Measurements from ENCODE around the gene CDK11A.
"Not testable (repeated sequence)": the region's sequence is repeated elsewhere in the genome, so short reads cannot be mapped to it uniquely, and the experiment has no call there.

Gene CDK11A

DNA sequence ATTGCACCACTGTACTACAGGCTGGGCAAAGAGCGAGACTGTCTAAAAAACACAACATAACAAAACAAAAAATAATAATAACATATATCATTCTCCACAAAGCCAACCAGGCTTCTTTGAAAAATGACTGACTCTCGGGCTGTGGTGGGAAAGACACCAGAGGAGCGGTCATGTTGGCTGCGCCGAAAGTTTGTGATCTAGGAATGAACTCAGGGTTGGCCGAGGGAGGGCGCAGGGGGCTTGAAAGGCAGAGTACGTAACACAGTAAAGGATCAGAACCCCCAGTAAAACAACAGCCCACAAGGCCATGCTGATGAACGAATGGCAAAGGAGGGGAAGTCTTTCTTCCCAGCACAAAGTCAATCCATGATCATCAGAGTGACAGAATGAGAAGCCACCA is 36.3 kb downstream of the CDK11A start:
- no peak for DNase-seq (ENCODE audit: extremely low read depth in 1 of 2, low read depth in 1 of 2)

DNA sequence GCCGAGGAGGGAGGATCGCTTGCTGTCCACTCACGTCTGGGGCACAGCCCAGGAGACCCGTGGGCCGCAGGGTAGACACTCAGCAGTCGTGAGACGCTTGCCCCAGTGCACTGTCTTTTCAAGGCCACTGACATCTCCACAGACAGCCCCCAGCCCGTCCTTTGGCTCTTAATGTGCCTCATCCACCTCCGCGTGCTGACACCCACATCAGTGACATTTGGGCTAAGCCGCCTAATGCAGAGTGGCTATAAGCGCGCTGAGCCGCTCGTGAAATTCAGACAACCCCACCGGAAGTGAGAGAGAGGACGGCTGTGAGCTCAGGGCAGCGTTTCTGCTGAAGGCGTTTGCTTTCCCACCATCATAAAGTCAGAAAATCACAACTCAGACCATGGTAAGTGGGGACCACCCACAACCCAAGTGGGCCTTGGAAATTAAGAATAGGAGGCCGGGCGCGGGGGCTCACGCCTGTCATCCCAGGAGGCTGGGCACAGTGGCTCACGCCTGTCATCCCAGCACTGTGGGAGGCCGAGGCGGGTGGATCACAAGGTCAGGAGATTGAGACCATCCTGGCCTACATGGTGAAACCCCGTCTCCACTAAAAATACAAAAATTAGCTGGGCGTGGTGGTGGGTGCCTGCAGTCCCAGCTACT is 40.0 kb downstream of the CDK11A start:
- no peak for DNase-seq (ENCODE audit: extremely low read depth in 1 of 2, low read depth in 1 of 2)

DNA sequence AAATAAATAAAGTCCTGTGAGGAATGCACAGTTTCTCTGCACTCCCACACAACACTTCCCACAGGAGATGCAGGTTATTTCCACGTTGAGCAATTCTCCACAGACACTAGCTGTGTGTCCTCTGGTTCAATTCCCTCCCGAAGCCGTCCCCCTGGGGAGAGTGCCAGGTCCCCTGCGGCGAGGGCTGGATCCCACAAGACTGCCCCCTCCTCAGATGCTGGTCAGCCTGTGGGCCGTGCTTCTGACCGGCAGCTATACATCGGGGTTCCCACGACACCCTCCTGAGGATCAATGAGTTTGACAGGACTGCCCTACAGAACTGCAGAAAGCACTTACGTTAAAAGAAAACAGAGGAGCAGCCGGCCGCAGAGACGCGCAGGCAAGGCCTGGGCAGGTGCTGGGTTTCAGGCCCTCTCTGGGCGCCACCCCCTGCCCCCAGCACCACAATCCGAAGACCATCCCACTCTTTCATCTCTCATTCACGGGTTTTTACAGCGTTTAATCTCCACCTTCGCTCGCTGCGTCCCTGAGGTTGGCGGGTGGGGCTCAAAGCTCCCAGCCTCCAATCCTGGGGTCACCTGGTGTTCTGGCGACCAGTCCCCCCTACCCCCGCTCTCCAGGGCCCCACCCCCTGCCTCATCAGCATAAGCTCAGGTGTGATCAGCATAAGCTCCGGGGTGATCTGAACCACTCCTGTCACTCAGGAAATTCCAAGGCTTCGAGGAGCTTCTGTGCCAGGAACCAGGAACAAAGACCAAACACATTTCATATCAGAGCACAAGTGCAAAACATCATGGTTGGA is 40.9 kb downstream of the CDK11A start:
- DNase-seq (ENCODE audit: extremely low read depth in 1 of 2, low read depth in 1 of 2): no peak

DNA sequence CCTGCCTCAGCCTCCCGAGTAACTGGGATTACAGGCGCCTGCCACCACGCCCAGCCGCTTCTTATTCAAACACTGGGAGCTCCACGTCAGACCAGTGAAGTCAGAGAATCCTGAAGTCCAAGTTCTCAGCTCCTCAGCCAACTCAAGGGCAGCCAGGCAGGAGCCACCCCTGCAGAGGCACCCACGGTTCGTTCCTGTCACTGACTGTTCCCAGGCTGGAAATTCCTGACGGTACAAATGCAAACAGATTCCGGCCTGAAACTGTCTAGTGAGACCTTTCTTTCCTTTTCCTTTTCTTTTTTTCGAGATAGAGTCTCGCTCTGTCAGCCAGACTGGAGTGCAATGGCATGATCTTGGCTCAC is 43.3 kb downstream of the CDK11A start:
- DNase-seq (ENCODE audit: extremely low read depth in 1 of 2, low read depth in 1 of 2): no peak

DNA sequence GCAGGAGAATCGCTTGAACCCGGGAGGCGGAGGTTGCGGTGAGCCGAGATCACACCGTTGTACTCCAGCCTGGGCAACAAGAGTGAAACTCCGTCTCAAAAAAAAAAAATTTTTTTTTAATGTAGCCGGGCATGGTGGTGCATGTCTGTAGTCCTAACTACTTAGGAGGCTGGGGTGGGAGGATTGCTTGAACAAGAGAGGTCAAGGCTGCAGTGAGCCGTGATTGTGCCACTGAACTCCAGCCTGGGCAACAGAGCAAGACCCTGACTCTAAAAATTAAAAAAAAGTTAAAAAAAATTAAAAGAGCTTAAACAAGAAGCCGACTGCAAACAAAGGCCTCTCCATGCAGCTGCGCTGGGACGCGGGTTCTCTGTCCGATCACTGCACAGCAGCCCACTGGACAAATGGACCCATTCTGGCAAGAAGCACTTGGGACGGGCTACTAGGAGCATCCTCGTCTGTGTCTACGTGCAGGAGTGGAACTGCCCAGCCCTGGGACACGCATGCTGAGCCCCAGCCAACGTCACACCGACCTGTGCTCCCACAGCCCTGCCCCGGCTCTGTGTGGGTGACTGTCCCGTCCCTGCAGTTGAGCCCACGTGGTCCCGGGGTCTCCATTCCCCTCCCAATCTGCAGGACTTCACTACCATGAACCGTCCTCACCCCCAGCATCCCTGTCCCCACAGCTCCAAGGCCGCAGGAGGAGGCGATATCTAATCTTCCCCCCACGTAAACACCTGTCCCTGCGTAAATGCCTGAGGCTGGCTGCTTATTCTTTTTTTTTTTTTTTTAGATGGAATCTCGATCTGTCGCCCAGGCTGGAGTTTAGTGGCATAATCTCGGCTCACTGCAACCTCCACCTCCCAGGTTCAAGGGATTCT is 43.9 kb downstream of the CDK11A start:
- DNase-seq (ENCODE audit: extremely low read depth in 1 of 2, low read depth in 1 of 2): no peak

DNA sequence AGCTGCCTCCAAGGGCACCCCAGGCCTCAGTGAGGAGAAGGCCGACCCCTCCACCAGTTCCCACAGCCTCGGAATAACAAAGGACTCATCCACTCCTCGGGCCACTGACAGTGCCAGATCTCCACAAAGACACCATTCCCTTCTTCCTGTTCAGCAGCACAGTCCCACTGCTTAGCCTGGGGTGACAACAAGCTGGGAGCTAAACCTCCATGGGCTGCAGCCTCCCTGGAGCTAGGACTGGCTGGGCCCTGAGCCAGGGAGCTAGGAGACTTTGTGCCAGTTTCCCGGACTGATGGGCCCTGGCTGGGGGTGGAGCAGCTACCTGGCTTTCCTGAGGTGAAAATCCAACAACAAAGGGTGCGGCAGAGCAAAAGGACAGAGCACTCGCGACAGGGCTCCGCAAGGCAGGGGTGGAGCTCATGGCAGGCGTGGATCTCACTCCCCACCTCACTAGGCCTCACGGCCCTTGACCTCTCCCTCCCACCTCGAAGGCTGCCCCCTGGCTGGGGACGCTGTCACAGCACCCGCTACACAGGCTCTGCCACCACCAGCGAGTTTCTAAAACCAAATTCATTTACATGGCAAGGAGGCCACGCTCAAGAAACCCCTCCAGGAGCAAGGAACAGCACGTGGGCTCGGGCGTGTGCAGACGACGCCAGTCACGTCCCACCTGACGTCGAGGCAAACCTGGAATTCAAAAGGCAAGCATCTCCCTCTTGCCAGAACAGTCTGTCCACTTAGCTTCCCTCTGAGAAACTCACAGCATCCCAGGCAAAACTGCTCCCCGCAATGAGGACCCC is 45.4 kb downstream of the CDK11A start:
- DNase-seq (ENCODE audit: extremely low read depth in 1 of 2, low read depth in 1 of 2): peak in 1 of 2 donors; percentile 59

DNA sequence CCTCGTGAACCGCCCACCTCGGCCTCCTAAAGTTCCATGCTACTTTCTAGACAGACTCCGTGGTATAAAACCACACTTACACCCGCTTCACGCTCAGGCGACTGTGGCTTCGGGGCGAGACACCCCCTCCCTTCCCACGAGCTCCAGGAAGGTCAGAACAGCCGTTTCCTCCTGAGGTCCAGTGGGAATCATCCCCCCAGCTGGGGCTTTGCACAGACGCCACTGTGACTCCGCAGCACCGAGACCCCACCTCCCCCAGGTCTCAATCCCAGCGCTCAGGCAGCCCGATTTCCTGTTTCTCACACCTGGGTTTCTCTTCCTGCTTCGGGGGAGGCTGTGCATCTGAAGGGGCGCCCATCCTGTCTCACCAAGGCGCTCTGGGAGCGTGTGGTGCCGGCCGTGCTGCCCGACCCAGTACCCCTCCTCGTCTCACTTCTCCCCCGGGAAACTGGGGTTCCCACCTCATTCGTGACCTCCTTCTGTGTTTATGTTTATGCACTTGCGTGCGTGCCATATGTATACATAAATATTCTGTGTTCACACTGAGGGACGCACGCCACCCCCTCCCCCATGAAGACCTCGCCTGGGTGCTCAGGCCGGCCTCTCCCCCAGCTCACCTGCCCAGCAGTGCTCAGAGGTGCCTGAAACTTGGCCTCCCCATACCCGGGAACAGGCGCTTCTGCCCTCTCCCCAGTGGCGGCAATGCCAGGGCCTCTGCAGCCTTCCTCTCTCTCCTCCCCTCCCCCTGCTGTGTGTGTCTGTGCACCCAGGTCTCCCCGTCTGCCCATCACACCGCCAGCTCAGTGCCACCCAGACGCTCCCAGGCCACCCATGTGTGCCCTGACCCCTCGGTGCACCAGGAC is 46.2 kb downstream of the CDK11A start:
- peak; percentile 27 to 52 for DNase-seq (ENCODE audit: extremely low read depth in 1 of 2, low read depth in 1 of 2)

DNA sequence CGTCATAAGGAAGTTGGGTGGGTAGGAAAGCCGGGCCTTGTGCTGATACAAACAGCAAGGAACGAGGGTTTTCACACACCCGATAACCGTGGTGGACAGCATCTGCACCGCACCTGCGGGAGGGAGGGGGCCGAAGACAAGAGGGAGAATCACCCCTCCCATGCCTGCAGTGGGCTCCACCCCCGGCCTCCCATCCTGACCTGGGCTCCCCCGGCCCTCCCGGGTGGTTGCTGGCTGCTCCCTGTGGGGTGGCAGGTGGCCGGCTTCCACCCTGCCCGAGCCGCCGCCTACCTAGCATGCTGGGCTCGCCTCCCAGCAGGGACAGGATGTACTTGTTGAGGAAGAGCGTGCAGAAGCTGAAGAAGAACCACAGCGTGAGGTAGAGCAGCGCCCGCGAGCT is 48.1 kb downstream of the CDK11A start:
- DNase-seq (ENCODE audit: extremely low read depth in 1 of 2, low read depth in 1 of 2): not testable (repeated sequence)

DNA sequence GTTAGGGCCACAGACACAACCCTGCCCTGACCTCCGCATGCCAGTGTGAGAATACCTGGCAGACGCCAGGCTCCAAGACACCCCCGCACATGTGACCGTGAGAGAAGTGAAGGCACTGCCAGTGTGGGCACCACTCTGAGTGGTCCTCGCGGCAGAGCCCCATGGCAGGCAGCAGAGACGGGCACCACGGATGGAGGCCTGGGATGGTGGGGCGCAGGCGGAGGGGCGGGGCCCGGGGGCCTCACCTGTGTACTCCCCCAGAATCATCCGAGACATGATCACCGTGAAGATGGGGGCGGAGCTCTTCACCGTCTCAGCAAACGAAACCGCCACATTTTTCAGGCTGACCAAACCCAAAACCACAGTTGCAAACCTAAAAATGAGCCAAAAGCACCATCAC is 48.9 kb downstream of the CDK11A start:
- DNase-seq (ENCODE audit: extremely low read depth in 1 of 2, low read depth in 1 of 2): not testable (repeated sequence)

DNA sequence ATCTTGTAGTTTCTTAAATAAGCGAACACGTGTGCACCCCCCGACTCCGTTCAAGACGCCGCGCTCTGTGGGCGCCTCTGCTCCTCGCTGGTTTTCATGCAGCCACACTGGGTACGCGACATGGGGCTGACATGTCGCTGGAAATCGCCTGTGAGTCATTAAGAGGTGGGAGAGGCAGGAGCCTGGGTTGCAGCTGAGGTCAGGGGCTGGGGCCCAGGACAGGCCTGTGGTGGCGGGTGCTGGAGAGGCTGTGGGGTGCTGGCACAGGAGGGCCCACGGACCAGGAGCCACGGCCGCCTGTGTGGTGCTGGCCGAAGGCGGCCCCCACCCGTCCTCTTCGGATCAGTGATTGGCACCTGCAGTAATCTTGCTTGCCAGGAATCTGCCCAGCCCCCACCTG is 49.4 kb downstream of the CDK11A start:
- peak in 1 of 2 donors; percentile 29 for DNase-seq (ENCODE audit: extremely low read depth in 1 of 2, low read depth in 1 of 2)

DNA sequence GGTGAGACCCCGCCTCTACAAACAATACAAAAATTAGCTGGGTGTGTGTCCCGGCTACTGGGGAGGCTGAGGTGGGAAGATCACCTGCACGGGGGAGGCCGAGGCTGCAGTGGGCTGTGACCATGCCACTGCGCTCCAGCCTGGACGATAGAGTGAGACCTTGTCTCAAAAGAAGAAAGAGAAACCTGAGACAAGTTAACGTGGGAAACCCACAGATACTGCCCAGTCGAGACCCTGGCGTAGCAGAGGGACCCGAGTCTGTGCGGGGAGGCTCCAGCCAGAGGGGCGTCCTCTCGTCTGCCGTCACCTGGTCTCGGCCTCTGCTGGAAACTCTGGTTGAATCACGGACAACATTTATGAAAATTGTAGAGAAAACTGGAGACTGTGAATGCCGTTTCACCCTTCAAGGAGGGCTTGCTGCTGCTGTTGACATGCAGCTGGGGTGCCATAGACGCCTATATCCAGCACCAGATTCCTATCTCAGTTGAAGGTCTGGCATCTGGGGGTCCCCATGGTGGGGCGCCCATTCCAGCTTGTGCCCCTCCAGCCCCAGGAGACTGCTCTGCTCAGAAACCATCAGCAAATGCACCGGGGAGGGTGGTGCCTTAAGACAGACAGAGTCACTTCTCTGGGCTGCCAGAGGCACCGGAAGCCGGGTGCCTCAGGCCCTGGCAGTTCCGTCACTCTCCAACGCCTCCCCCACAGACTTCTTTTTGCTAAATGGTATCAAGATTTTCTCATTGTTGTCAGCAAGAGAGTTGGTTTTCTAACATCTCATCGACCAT is 51.8 kb downstream of the CDK11A start:
- DNase-seq (ENCODE audit: extremely low read depth in 1 of 2, low read depth in 1 of 2): no peak

DNA sequence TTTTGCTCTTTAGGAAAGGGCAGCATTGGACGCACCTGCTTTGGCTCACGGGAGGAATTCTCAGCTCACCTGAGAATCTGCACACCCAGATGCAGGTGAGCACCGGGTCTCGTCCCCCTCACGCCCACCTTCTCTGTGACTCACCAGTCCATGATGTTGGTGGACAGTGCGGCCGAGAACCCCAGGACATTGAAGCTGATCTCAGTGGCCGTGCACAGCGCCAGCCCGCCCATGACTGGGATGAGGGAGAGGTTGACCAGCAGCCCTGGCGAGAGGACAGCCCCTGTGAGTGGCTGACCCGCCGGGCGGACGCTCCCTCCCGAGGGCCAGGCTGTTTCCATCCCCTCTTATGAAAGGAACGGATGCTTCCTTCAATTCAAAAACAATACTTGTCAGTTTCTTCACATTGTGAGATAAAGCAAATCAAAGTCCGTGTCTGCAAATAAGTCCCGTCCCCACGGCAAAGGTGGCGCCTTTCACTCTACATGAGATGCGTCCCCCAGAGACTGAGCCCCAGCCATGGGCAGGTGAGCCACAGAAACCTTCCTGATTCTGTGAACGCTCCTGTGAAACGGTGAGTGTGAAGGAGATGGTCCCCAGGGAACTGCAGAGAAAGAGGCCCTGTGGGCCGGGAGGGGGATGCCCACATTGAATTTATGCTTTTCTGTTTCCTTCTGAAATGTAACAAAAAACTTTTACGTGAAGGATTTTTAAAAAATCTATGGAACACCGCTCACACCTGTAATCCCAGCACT is 52.6 kb downstream of the CDK11A start:
- DNase-seq (ENCODE audit: extremely low read depth in 1 of 2, low read depth in 1 of 2): no peak

DNA sequence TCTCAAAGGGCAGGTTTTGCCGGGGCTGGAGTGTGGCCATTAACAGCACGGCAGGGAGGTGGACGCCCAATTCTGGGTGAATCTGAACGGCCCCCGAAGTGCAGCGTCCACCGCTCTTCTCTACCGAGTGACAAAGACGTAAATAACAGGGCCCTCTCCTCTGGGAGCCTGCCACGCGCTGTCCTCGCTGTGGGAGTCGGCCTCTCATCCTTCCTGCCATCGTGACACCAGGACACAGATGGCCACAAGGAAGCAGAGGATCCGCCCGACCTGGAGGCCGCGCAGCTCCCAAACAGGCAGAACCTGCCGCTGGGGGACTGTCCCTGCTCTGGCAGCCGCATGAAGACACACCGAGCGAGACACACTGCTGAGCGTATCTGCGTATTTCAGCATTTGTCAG is 53.3 kb downstream of the CDK11A start:
- DNase-seq (ENCODE audit: extremely low read depth in 1 of 2, low read depth in 1 of 2): no peak

DNA sequence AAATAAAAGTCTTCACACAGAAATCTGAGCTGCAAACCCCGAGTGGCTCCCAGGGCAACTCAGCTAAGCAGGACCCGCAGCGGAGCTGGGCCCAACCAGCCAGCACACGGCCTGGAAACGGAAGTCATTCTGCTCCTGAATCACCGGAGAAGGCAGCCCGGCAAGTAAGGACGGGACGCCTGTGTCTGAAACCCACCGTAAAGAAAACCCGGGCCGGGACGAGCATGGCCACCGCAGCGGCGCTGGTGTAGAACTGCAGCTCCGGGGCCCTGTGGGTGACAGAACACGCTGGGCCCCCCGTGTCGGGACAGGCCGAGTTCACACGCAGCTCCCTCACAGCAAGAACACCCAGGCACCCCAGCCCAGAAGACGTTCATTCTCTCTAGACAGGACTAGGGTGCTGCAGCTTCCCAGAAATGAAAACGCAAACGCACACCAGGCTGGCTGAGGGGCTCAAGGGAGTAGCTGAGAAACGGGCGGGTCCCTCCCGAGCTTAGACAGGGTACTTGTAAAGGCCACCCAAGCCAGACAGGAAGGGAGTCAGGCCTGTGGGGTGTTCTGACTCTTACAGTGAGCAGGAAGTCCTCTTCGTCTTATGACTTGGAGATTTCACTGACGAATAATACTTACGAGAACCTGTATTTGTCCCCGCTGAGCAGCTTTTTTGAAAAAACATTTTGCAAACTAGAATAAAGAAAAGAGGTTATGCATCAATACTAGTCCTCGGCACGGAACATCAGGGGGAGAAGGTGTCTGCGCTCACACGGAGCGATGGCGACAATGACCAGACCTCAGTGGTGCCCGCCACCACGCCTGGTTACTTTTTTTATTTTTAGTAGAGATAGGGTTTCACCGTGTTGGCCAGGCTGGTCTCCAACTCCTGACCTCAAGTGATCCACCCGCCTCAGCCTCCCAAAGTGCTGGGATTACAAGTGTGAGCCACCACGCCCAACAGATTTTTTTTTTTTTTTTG is 54.4 kb downstream of the CDK11A start:
- no peak for DNase-seq (ENCODE audit: extremely low read depth in 1 of 2, low read depth in 1 of 2)

DNA sequence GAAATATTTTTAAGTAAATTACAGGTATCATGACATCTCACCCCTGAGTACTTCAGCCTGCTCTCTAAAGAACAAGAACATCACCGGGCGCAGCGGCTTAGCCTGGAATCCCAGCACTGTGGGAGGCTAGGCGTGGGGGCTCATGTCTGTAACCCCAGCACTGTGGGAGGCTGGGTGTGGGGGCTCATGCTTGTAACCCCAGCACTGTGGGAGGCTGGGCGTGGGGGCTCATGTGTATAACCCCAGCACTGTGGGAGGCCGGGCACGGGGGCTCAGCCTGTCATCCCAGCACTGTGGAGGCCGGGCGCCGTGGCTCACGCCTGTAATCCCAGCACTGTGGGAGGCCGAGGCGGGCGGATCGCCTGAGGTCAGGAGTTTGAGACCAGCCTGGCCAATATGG is 57.6 kb downstream of the CDK11A start:
- DNase-seq (ENCODE audit: extremely low read depth in 1 of 2, low read depth in 1 of 2): no peak

DNA sequence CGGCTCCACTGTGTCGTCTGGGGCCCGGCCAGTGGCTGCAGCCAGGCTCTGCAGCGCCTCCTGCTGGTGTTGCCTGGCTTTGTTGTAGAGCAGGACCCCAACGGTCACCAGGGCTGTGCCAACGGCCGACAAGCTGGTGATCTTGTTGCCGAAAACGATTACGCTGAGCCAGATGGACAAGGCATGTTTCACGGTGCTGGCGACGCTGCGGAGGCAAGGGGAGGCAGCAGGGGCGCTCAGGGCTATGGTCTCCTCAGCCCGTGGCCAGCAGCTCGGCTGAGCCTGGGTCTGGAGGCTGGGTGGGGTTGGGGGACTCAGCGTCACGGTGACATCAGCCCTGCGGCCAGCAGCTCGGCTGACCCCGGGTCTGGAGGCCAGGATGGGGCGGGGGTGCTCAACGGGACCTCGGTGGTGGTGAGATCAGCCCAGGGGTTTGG is 58.3 kb downstream of the CDK11A start:
- DNase-seq (ENCODE audit: extremely low read depth in 1 of 2, low read depth in 1 of 2): no peak
